ENCODE results near the gene RNF25.
A peak's percentile ranks its signal among the peaks of the same experiment; 100 is the strongest.

RNF25 gene, protein sequence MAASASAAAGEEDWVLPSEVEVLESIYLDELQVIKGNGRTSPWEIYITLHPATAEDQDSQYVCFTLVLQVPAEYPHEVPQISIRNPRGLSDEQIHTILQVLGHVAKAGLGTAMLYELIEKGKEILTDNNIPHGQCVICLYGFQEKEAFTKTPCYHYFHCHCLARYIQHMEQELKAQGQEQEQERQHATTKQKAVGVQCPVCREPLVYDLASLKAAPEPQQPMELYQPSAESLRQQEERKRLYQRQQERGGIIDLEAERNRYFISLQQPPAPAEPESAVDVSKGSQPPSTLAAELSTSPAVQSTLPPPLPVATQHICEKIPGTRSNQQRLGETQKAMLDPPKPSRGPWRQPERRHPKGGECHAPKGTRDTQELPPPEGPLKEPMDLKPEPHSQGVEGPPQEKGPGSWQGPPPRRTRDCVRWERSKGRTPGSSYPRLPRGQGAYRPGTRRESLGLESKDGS

GRCh38 chr2:218671654-218672566, at the start of gene RNF25, which contains the start of gene STK36:
Gene RNF25 (minus strand): TSS chr2:218672002. CDS start chr2:218671970, 32 bp downstream.
Gene STK36 (plus strand): TSS chr2:218672086. CDS start chr2:218672830, 744 bp downstream.
- DNase-seq (ENCODE audit: low read depth in 3 of 3): peak; percentile 72 to 80 (median 73)

DNA sequence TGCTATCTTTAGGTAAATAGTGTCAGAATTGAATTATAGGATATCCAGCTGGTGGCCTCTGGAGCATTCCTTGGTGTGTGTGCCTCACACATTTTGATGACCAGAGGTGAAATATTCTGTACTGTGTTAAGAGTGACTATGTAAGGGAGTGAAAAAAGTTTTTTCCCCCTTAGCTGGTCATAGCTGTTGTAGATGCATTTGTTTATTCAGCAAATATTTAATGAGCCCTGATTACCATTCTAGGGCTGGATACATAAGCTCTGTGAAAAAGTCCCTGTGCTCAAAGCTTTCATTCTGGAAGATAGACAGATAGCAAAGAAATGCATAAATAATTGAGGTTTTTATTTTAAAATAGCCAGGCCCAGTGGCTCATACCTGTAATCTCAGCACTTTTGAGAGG, 49.7 kb upstream of the RNF25 start:
- DNase-seq (ENCODE audit: low read depth in 3 of 3): no peak

- DNase-seq (ENCODE audit: low read depth in 3 of 3): no peak
Observed at GRCh38 chr2:218720048-218721041, 48.5 kb upstream of the RNF25 start.

GRCh38 chr2:218719457-218719856, 47.7 kb upstream of the RNF25 start:
- no peak for DNase-seq (ENCODE audit: low read depth in 3 of 3)

- DNase-seq (ENCODE audit: low read depth in 3 of 3): no peak
Observed at GRCh38 chr2:218718058-218718457, 46.3 kb upstream of the RNF25 start.

- no peak for DNase-seq (ENCODE audit: low read depth in 3 of 3)
Observed at GRCh38 chr2:218717262-218717661, 45.5 kb upstream of the RNF25 start.

- DNase-seq (ENCODE audit: low read depth in 3 of 3): no peak
Observed at GRCh38 chr2:218716070-218716469, 44.3 kb upstream of the RNF25 start.

DNA sequence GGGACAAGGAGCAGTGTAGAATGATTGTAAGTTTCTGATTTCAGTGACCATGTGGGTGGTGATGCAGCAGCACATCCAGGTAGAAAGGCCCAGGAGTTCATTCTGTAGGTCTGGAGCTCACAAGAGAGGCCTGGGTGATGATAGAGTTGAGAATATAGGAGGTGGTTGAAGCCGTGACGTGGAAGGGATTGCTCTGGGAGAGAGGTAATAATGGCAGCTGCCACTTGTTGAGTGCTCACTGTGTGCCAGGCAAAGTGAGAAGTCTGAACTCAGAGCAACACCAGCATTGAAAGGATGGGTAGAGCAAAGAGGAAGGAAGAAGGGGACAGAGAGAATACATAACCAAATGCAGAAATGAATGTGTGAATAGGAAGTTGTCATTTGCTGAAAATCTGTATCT, 42.1 kb upstream of the RNF25 start:
- no peak for DNase-seq (ENCODE audit: low read depth in 3 of 3)

GRCh38 chr2:218711550-218711929, 39.7 kb upstream of the RNF25 start:
- DNase-seq (ENCODE audit: low read depth in 3 of 3): no peak

DNA sequence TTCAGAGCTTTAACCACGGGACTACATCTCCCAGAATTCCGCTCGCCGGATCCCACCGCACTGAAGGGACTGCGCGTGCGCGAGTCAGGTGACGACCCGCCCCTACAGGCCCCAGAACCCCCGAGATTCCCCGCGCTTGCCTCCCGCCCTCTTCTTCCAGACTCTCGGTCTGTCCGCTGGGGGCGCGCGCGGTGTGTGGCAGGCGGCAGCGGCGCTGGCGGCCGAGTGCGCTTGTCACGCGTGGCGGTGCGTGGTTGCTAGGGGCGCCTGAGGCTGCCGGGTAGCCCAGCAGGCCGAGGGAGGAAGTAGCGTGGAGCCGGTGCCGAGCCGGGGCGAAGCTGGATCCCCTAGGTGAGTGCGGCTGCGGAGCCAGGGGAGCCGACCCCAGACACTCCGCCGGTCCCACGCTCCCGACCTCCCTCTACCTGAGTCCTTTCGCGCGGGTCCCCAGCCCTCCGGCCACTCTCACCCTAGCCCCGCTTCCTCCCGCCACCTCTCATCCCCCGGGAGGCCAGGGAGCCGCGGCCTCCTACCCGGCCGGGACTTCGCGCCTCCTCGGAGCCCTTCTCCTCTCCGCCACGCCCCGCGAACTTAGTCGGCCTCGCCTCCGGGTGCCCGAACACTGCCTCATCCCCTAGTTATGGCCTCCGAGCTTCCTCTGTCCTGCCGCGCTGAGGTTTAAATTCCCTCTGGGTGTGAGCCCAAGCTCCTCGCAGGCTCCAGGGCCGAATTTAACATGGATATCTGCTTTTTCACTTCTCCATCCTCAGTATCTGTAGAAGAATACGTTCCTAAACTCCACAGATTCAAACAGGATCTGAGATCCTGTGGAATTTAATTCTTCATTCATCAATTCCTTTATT, 39.1 kb upstream of the RNF25 start, which contains the start of gene TTLL4:
TTLL4 (plus strand) TSS at position 149 of the 863 bp plus-strand sequence. CDS start 26,842 bp downstream, outside the sequence.
- DNase-seq (ENCODE audit: low read depth in 3 of 3): peak; percentile 96 to 98 (median 97)

- DNase-seq (ENCODE audit: low read depth in 3 of 3): no peak
Observed at GRCh38 chr2:218710334-218710686, 38.5 kb upstream of the RNF25 start.

DNA sequence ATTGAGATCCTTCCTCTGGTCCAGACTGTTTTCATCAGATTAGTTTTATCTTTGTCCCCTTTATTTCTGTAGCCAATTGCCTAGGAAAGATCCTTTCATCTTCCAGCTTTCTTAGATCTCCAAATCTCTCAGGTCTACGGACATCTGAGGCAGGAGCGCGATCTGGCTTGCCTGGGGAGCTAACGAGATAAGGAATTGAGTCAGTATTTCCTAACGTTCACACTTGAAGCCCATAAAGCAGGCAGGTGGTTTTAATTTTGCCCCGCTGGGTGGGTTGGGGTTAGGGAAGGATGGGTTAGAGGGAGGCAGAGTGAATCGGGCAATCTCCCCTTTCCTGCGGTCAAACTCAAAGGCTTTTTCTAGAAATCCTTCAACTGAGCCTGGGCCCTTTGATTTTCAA, 38.1 kb upstream of the RNF25 start:
- no peak for DNase-seq (ENCODE audit: low read depth in 3 of 3)

- DNase-seq (ENCODE audit: low read depth in 3 of 3): no peak
Observed at GRCh38 chr2:218708086-218708485, 36.3 kb upstream of the RNF25 start.

GRCh38 chr2:218703341-218703740, 31.5 kb upstream of the RNF25 start:
- no peak for DNase-seq (ENCODE audit: low read depth in 3 of 3)

DNA sequence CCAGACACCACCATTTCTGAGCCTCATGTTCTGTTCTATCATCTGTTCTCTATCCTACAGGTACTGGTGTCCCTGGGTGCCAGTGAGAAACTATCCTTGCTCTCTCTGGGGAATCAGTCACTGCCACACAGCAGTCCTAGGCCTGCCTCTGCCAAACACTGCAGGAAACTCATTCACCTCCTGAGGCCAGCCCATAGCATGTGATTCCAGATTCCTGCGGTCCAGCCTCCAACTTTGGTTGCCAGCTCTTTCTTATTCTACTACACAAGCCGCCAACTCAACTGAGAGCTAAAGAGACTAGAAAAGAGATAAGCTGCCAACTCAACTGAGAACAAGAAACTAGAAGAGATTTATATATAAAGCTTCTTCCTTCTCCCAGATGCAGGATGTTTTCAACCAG, 30.0 kb upstream of the RNF25 start:
- DNase-seq (ENCODE audit: low read depth in 3 of 3): no peak

- DNase-seq (ENCODE audit: low read depth in 3 of 3): no peak
Observed at GRCh38 chr2:218698885-218699284, 27.1 kb upstream of the RNF25 start.

- DNase-seq (ENCODE audit: low read depth in 3 of 3): no peak
Observed at GRCh38 chr2:218694405-218695145, 22.8 kb upstream of the RNF25 start.

GRCh38 chr2:218691234-218691633, 19.4 kb upstream of the RNF25 start:
- DNase-seq (ENCODE audit: low read depth in 3 of 3): no peak

DNA sequence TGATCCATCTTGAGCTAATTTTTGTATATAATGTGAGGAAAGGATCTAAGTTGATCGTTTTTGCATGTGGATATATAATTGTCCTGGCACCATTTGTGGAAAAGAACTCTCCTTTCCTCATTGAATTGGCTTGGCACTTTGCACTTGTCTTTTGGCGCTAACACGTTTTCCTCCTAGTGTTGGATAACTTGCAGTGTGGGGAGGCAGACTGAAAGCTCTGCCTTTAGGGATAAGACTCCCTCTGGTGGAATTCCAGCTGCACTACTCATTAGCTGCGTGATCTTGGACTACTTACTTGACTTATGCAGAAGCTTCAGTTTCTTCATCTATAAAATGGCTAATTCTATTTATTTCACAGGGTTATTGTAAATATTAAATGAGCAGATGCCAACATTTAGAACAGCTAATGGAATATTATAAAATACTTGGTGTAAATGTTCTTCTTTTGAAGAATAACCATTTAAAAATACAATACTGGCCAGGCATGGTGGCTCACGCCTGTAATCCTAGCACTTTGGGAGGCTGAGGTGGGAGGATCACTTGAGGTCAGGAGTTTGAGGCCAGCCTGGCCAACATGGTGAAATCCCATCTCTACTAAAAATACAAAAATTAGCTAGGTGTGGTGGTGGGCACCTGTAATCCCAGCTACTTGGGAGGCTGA, 15.7 kb upstream of the RNF25 start:
- DNase-seq (ENCODE audit: low read depth in 3 of 3): peak in 1 of 3 experiments; percentile 7

All from stimulated activated CD4-positive, alpha-beta T cell treated with anti-CD3 and anti-CD28 coated beads, TNF-alpha, amount 100 ng/mL, for 24 hours (primary cell).